HepG2 (cell line): ENCODE results near the gene LLGL2. TPM values are rescaled to one million over a fixed set of nuclear protein-coding genes. Genes with fewer than 3 reads are reported as not detected.

Experiments
- ATAC-seq: fragments of 200-7000 bp; cut with Tn5 transposase; 3 replicates; pipeline ENCODE4 v1.9.1; 2020; ENCODE audit warnings: mild to moderate bottlenecking, moderate library complexity
- BruUV-seq: library from RNA; stranded (reverse); fragments of 400-500 nt; replicated peaks from 2 replicates; lab custom pipeline; 2021; lab: Mats Ljungman, UMichigan
- CTCF ChIA-PET: fragments of 300-600 bp; formaldehyde crosslinking; extraction: SDS; loops from one replicate; lab custom pipeline; 2021; ENCODE audit warnings: low total read pairs, inconsistent platforms, low intra/inter-chr PET ratio; lab: Yijun Ruan, JAX
- POLR2A ChIA-PET: fragments of 350-600 bp; sonication (Branson Sonifier 250); formaldehyde crosslinking; loops from one replicate; lab custom pipeline; 2020; ENCODE audit warnings: antibody characterized with exemption, inconsistent platforms; lab: Yijun Ruan, JAX
- DNase-seq: peaks from one replicate; pipeline ENCODE4 v3.0.0-alpha.2; 2015; ENCODE audit warnings: low spot score
- FAIRE-seq: peaks from 3 replicates; lab custom pipeline; 2011; peaks lifted over from hg19 to GRCh38; lab: Jason Lieb, UNC
- H2AFZ ChIP-seq: one replicate; pipeline ENCODE4 v1.6.1; 2011; ENCODE audit warnings: low read length, inconsistent platforms
- H3K27ac ChIP-seq: fragments of 300-600 bp; 3 replicates; pipeline ENCODE4 v1.8.0; 2011; ENCODE audit warnings: mixed run types, mild to moderate bottlenecking, mixed read lengths, low read length, inconsistent platforms; ENCODE audit not compliant: insufficient read depth; ENCODE audit errors: extremely low read length
- H3K27me3 ChIP-seq, 2 experiments: fragments of 200-600 bp in 1 of 2; 2 replicates in 1 of 2; 3 replicates in 1 of 2; pipeline versions ENCODE4 v1.6.0 to v1.8.0; 2011; ENCODE audit warnings: low read length in 2 of 2, mild to moderate bottlenecking in 2 of 2, moderate library complexity in 2 of 2, inconsistent platforms in 1 of 2; ENCODE audit not compliant: insufficient read depth in 2 of 2, control insufficient read depth in 1 of 2
- H3K36me3 ChIP-seq, 2 experiments: fragments of 200-600 bp in 1 of 2; replicated peaks in 1 of 2; 2 replicates in 1 of 2; 3 replicates in 1 of 2; pipeline versions ENCODE4 v1.5.1 to v1.8.0; 2011; ENCODE audit warnings: low read length in 2 of 2, inconsistent platforms in 1 of 2; ENCODE audit not compliant: insufficient read depth in 2 of 2, control insufficient read depth in 1 of 2
- H3K4me1 ChIP-seq: 2 replicates; pipeline ENCODE4 v1.5.1; 2012; ENCODE audit warnings: low read length, inconsistent platforms; ENCODE audit not compliant: insufficient read depth
- H3K4me2 ChIP-seq: 2 replicates; pipeline ENCODE4 v1.6.0; 2011; ENCODE audit warnings: low read depth, low read length, inconsistent platforms
- H3K4me3 ChIP-seq, 3 experiments: fragments of 200-600 bp in 1 of 3; sonication (generic), shearing (Covaris generic) in 1 of 3; replicated peaks in 1 of 3; 2 replicates each; pipeline ENCODE4 v1.5.1; 2011 to 2016; ENCODE audit warnings: low read length in 3 of 3, inconsistent platforms in 2 of 3, low read depth in 2 of 3, mild to moderate bottlenecking in 2 of 3, control low read depth in 1 of 3, mixed read lengths in 1 of 3; ENCODE audit not compliant: insufficient read depth in 1 of 3
- H3K79me2 ChIP-seq: one replicate; pipeline ENCODE4 v1.6.1; 2011; ENCODE audit warnings: low read length, inconsistent platforms; ENCODE audit not compliant: insufficient read depth
- H3K9ac ChIP-seq: 2 replicates; pipeline ENCODE4 v1.6.0; 2011; ENCODE audit warnings: mild to moderate bottlenecking, low read depth, low read length, inconsistent platforms; ENCODE audit not compliant: insufficient read depth
- H3K9me3 ChIP-seq: 2 replicates; pipeline ENCODE4 v1.5.1; 2012; ENCODE audit warnings: mild to moderate bottlenecking, low read length
- H4K20me1 ChIP-seq: 2 replicates; pipeline ENCODE4 v1.6.0; 2011; ENCODE audit warnings: inconsistent platforms, mild to moderate bottlenecking, low read length, moderate library complexity; ENCODE audit not compliant: insufficient read depth
- BRD4 ChIP-seq: sonication (generic); formaldehyde crosslinking; IDR thresholded peaks from 2 replicates; pipeline ENCODE4 v1.4.0; 2020; ENCODE audit warnings: missing genetic modification reagents
- BRF2 ChIP-seq: sonication (generic); formaldehyde crosslinking; IDR thresholded peaks from 2 replicates; pipeline ENCODE4 v1.8.1; 2022; ENCODE audit warnings: mild to moderate bottlenecking, missing genetic modification reagents
- GABPA ChIP-seq, 2 experiments: IDR thresholded peaks; 2 replicates each; pipeline ENCODE4 v1.6.1; 2011 to 2016; ENCODE audit warnings: low read depth in 2 of 2, low read length in 1 of 2, missing biosample characterization in 1 of 2, missing genetic modification characterization in 1 of 2
- GABPB1 ChIP-seq: IDR thresholded peaks from 2 replicates; pipeline ENCODE4 v1.6.1; 2016; ENCODE audit warnings: mild to moderate bottlenecking, missing genetic modification reagents, moderate library complexity, missing compliant biosample characterization
- MTA1 ChIP-seq: sonication (generic); formaldehyde crosslinking; IDR thresholded peaks from 2 replicates; pipeline ENCODE4 v1.4.0; 2020; ENCODE audit warnings: missing genetic modification reagents, mild to moderate bottlenecking, borderline replicate concordance
- MXD4 ChIP-seq: IDR thresholded peaks from 2 replicates; pipeline ENCODE4 v1.6.1; 2016; ENCODE audit warnings: mild to moderate bottlenecking, missing biosample characterization, missing genetic modification reagents
- SALL2 ChIP-seq: sonication (generic); formaldehyde crosslinking; IDR thresholded peaks from 2 replicates; pipeline ENCODE4 v1.8.1; 2023; ENCODE audit warnings: mild to moderate bottlenecking, missing genetic modification reagents, inconsistent platforms
- SMAD1 ChIP-seq: sonication (generic); formaldehyde crosslinking; IDR thresholded peaks from 2 replicates; pipeline ENCODE4 v1.4.0; 2020; ENCODE audit warnings: missing genetic modification reagents, low read depth, mild to moderate bottlenecking, borderline replicate concordance
- SOX13 ChIP-seq, 3 experiments: fragments of 450-650 bp in 1 of 3; sonication (generic) in 1 of 3; formaldehyde crosslinking in 1 of 3; IDR thresholded peaks in 2 of 3; conservative IDR thresholded peaks in 1 of 3; 2 replicates each; pipeline versions ENCODE4 v1.5.0 to v1.6.1; 2016 to 2020; ENCODE audit warnings: antibody characterized with exemption in 1 of 3, mild to moderate bottlenecking in 1 of 3, missing compliant biosample characterization in 1 of 3, missing genetic modification reagents in 1 of 3, moderate library complexity in 1 of 3
- SUZ12 ChIP-seq: fragments of 150-350 bp; IDR thresholded peaks from 2 replicates; pipeline ENCODE4 v1.6.1; 2014; ENCODE audit warnings: low read depth, low read length
- YEATS2 ChIP-seq: sonication (generic); formaldehyde crosslinking; IDR thresholded peaks from 2 replicates; pipeline ENCODE4 v1.4.0; 2020; ENCODE audit warnings: missing genetic modification reagents, borderline replicate concordance
- ZBTB38 ChIP-seq: sonication (generic); formaldehyde crosslinking; IDR thresholded peaks from 2 replicates; pipeline ENCODE4 v1.5.1; 2020; ENCODE audit warnings: mild to moderate bottlenecking, missing genetic modification reagents
- ZNF33A ChIP-seq: sonication (generic); formaldehyde crosslinking; IDR thresholded peaks from 2 replicates; pipeline ENCODE4 v1.5.1; 2020; ENCODE audit warnings: missing genetic modification reagents, mild to moderate bottlenecking, moderate library complexity, borderline replicate concordance
- ZSCAN25 ChIP-seq: sonication (generic); formaldehyde crosslinking; IDR thresholded peaks from 2 replicates; pipeline ENCODE4 v1.8.0; 2022; ENCODE audit warnings: mild to moderate bottlenecking, missing genetic modification reagents
- WGBS: methylation state at CpG from one replicate; pipeline ENCODE4 v1.1.6; 2017; ENCODE audit warnings: low lambda C conversion rate; 5-methylcytosine and 5-hydroxymethylcytosine counted together
- in situ Hi-C: cut with HindIII; loops from 2 replicates; pipeline ENCODE4 v1.10.0; 2017; ENCODE audit warnings: low pct_unique_long_range_greater_than_20kb; ENCODE audit not compliant: extremely low pct_ligation_motif_present
- intact Hi-C: fragments of 100-400 bp; cut with micrococcal nuclease; formaldehyde crosslinking; loops from one replicate; pipeline ENCODE4 v1.10.0; 2022; ENCODE audit not compliant: unreplicated experiment
- polyA plus RNA-seq, 8 experiments: library from polyadenylated mRNA; depleted of rRNA in 3 of 8; stranded (reverse) in 7 of 8; unstranded in 1 of 8; fragments of >200 nt; fragmentation: Illumina TruSeq in 4 of 8; extraction: Trizol in 4 of 8; gene quantifications; 2 replicates each; pipeline versions ENCODE4 v1.2.1 to v1.2.3, GENCODE V29; 2011 to 2016; ENCODE audit warnings: low read depth in 4 of 8, missing spikeins in 1 of 8, mixed read lengths in 1 of 8; ENCODE audit not compliant: insufficient read depth in 1 of 8
- total RNA-seq, 5 experiments: library from RNA; depleted of rRNA; stranded (reverse); fragments of >200 nt; fragmentation: Illumina TruSeq; extraction: Trizol; gene quantifications; 2 replicates each; pipeline ENCODE4 v1.2.3, GENCODE V29; 2016; ENCODE audit warnings: low read depth in 1 of 5
- TF ChIP-seq, protein P1 (sequence below): sonication (generic); formaldehyde crosslinking; IDR thresholded peaks from 2 replicates; pipeline ENCODE4 v1.4.0; 2020; ENCODE audit warnings: missing genetic modification reagents
- TF ChIP-seq, protein P2 (sequence below): sonication (generic); formaldehyde crosslinking; IDR thresholded peaks from 2 replicates; pipeline ENCODE4 v1.4.0; 2020; ENCODE audit warnings: missing genetic modification reagents, borderline replicate concordance

Gene LLGL2
- total and polyA plus RNA-seq, 2 of the 13 experiments (the other 11 are each of a cell fraction or from before 2014, with no cell fraction given), result 83.0 to 86.7 TPM

DNA sequence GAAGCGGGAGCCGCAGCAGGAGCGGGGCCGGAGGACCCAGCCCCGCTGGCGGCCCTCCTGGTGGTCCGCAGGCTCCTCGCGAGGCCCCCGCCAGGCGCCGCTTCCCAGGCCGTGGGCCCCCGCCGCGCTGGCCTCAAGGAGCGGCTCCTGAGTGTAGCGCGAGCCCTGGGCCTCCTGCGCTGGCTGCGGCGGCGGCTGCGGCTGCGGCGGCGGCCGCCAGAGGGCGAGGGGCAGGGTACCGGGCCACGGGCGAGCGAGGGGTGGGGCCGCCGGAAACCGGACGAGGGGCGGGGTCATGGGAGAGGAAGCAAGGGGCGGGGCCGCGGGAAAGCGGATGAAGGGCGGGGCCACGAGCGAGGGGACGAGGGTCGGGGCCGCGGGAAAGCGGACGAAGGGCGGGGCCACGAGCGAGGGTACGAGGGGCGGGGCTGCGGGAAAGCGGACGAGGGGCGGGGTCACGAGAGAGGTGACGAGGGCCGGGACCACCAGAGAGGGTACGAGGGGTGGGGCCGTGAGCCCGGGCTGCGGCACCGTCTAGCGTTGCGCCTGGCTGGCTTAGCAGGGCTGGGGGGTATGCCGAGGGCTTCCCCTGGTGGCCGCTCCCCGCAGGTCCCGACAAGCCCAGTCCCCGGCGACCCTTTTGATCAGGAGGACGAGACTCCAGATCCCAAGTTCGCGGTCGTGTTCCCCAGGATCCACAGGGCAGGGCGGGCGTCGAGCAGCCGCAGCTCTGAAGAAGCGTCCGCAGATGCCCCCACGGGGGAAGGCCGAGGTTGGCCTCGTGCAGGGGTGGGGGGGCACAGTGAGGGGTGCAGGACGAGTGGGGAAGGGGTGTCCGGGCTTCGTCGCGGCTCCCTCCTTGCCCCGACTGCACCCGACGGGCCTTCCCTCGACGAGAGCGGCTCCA, 63.8 kb downstream of the LLGL2 start:
- Histone ChIP-seq H3K79me2 (no peaks in the 10 kb centered on the region), H3K4me1 (peaks cover 40% of the 10 kb centered on the region), H3K27ac (no peak overlapping the region), H3K4me3 (peak overlapping the region; percentile 36 to 75 (median 72); a peak in 5 of 6 replicates), H3K9me3 (no peaks in the 10 kb centered on the region), H4K20me1 (no peaks in the 10 kb centered on the region), H3K36me3 (no peaks in the 10 kb centered on the region), H2AFZ (no peak overlapping the region), H3K9ac (peak overlapping the region; percentile 57), H3K4me2 (peak overlapping the region; percentile 71), H3K27me3 (peaks cover 7 to 15% of the 10 kb centered on the region in 2 experiments; a peak in 4 of 5 replicates)
- CTCF ChIA-PET, result interaction anchor here (0.6 to 1.5 kb wide), 6 partner anchors 14 to 160 kb away, joined by 3 to 7 read pairs (median 4); partner anchors contain the start of genes CASKIN2, LLGL2 and TSEN54
- DNase-seq, result peak; percentile 78
- intact Hi-C loops (loop anchor here (5.0 kb wide), 1 partner anchor 62 kb away; the partner anchor contains the start of gene LLGL2), in situ Hi-C loops (no loop called here)
- peak; percentile 79 for ATAC-seq
- BruUV-seq, result no TSS peak
- POLR2A ChIA-PET, result interaction anchor here (1.2 kb wide), 1 partner anchor 8 kb away, joined by 3 read pairs; no protein-coding TSS in a partner anchor
- 21% methylated on average over 81 of the region's 100 CpGs for WGBS
- no peak for FAIRE-seq
- no peak for TF ChIP-seq SOX13 (IDR thresholded peaks at IDR 0.05)
- TF ChIP-seq SOX13 (CRISPR knock-in tag; conservative IDR thresholded peaks at IDR 0.05 in 1 of 2, IDR thresholded peaks at IDR 0.05 in 1 of 2), result 0 out of 4 replicates have a peak, but pooled peaks of 1 of the 2 experiments have one; percentile 5
- TF ChIP-seq ZBTB38, result peak; percentile 95; the same call in 1 of the 2 replicates
- TF ChIP-seq GABPB1 (CRISPR knock-in tag), result peak; percentile 67
- TF ChIP-seq SUZ12, result no peak
- peak; percentile 36; the same call in 1 of the 2 replicates for TF ChIP-seq YEATS2 (CRISPR knock-in tag)
- peak; percentile 61 for TF ChIP-seq MXD4
- TF ChIP-seq GABPA (IDR thresholded peaks at IDR 0.05; ENCODE audit: low read depth, low read length), result peak; percentile 54; the same call in 1 of the 2 replicates
- TF ChIP-seq GABPA (CRISPR knock-in tag; IDR thresholded peaks at IDR 0.05; ENCODE audit: low read depth), result peak; percentile 78
- 0 out of 2 replicates have a peak, but pooled peaks have one; percentile 64 for TF ChIP-seq SALL2 (CRISPR knock-in tag)
- 0 out of 2 replicates have a peak, but pooled peaks have one; percentile 55 for TF ChIP-seq BRF2 (CRISPR knock-in tag)
- no peak for TF ChIP-seq BRD4 (CRISPR knock-in tag)
- TF ChIP-seq ZNF33A, result no peak
- TF ChIP-seq MTA1, result no peak
- TF ChIP-seq ZSCAN25, result 0 out of 2 replicates have a peak, but pooled peaks have one; percentile 38
- TF ChIP-seq, protein P1, sequence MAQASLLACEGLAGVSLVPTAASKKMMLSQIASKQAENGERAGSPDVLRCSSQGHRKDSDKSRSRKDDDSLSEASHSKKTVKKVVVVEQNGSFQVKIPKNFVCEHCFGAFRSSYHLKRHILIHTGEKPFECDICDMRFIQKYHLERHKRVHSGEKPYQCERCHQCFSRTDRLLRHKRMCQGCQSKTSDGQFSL (CRISPR knock-in tag), result peak; percentile 11; the same call in 1 of the 2 replicates
- TF ChIP-seq, protein P2, sequence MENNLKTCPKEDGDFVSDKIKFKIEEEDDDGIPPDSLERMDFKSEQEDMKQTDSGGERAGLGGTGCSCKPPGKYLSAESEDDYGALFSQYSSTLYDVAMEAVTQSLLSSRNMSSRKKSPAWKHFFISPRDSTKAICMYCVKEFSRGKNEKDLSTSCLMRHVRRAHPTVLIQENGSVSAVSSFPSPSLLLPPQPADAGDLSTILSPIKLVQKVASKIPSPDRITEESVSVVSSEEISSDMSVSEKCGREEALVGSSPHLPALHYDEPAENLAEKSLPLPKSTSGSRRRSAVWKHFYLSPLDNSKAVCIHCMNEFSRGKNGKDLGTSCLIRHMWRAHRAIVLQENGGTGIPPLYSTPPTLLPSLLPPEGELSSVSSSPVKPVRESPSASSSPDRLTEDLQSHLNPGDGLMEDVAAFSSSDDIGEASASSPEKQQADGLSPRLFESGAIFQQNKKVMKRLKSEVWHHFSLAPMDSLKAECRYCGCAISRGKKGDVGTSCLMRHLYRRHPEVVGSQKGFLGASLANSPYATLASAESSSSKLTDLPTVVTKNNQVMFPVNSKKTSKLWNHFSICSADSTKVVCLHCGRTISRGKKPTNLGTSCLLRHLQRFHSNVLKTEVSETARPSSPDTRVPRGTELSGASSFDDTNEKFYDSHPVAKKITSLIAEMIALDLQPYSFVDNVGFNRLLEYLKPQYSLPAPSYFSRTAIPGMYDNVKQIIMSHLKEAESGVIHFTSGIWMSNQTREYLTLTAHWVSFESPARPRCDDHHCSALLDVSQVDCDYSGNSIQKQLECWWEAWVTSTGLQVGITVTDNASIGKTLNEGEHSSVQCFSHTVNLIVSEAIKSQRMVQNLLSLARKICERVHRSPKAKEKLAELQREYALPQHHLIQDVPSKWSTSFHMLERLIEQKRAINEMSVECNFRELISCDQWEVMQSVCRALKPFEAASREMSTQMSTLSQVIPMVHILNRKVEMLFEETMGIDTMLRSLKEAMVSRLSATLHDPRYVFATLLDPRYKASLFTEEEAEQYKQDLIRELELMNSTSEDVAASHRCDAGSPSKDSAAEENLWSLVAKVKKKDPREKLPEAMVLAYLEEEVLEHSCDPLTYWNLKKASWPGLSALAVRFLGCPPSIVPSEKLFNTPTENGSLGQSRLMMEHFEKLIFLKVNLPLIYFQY (CRISPR knock-in tag), result peak; percentile 29; the same call in 1 of the 2 replicates
- TF ChIP-seq SMAD1 (CRISPR knock-in tag), result peak; percentile 65; the same call in 1 of the 2 replicates
